ENCODE measurements around the gene TP73.

The TP73 gene

DNA sequence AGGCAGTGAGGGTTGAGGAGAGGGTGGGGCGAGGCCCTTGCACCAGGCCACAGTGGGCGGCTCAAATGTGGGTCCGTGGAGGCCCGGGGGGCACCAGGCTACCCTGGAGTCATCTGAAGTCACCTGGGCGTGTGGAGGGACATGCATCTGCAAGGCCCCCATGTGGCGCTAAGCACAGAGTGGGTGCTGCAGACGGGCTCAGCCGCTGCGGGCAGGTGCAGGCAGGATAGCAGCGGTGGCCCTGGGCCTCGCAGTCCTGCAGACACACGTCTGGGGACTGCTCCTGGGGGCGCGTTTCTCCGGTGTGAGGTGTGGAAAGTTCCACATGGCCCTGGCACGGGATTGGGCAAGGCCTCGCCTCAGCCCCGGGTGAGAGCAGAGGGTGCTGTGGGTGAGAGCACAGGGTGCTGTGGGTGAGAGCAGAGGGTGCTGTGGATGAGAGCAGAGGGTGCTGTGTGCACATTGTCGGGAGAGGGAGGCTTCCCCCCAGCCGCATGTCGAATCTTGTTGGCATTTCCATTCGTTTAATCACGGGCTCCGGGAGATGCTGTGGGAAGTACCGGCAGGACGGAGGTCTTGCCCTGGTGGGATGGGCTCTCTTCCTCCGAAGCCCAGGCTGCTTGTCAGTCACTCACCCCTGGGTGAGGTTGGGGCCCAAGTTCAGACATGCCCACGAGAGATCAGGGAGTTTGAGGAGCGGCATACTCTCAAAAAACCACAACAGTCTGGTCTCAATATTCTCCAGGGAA is 46.5 kb downstream of the TP73 start:
- TF ChIP-seq, protein P1, sequence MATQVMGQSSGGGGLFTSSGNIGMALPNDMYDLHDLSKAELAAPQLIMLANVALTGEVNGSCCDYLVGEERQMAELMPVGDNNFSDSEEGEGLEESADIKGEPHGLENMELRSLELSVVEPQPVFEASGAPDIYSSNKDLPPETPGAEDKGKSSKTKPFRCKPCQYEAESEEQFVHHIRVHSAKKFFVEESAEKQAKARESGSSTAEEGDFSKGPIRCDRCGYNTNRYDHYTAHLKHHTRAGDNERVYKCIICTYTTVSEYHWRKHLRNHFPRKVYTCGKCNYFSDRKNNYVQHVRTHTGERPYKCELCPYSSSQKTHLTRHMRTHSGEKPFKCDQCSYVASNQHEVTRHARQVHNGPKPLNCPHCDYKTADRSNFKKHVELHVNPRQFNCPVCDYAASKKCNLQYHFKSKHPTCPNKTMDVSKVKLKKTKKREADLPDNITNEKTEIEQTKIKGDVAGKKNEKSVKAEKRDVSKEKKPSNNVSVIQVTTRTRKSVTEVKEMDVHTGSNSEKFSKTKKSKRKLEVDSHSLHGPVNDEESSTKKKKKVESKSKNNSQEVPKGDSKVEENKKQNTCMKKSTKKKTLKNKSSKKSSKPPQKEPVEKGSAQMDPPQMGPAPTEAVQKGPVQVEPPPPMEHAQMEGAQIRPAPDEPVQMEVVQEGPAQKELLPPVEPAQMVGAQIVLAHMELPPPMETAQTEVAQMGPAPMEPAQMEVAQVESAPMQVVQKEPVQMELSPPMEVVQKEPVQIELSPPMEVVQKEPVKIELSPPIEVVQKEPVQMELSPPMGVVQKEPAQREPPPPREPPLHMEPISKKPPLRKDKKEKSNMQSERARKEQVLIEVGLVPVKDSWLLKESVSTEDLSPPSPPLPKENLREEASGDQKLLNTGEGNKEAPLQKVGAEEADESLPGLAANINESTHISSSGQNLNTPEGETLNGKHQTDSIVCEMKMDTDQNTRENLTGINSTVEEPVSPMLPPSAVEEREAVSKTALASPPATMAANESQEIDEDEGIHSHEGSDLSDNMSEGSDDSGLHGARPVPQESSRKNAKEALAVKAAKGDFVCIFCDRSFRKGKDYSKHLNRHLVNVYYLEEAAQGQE (IDR thresholded peaks at IDR 0.05; ENCODE audit: insufficient read depth in 1 of 2, low read depth in 2 of 2, low read length in 2 of 2): no peak
- no peak for TF ChIP-seq FOXP2 (optimal IDR thresholded peaks at IDR 0.05; ENCODE audit: borderline replicate concordance, extremely low read depth, extremely low read length, insufficient read depth)
- no peak for TF ChIP-seq POLR2AphosphoS5 (IDR thresholded peaks at IDR 0.05; ENCODE audit: low read depth, low read length)
- TF ChIP-seq SIN3A (IDR thresholded peaks at IDR 0.05; ENCODE audit: borderline replicate concordance, insufficient read depth, low read length): no peak
- TF ChIP-seq TAF1 (IDR thresholded peaks at IDR 0.05; ENCODE audit: borderline replicate concordance, insufficient read depth, low read length): no peak

DNA sequence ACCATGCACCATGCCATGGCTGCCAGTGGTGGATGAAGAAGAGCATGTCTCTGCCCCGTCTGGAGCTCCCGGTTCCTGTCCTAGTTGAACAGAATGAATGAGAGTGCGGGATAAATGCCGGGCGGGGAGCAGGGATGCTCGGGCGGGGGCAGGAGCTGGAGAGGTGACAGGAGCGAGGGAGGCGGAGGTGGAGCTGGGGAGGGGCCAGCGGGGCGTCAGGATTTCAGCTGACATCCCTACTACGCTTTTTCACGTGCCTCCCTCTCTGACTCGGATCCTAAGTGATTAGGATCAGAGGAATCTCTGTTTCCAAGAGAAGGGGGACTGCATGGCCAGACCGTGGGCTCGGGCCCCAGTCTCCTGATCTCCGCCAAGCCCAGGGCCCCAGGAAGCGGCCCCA is 47.3 kb downstream of the TP73 start:
- TF ChIP-seq FOXP2 (optimal IDR thresholded peaks at IDR 0.05; ENCODE audit: borderline replicate concordance, extremely low read depth, extremely low read length, insufficient read depth) (no peak), POLR2AphosphoS5 (IDR thresholded peaks at IDR 0.05; ENCODE audit: low read depth, low read length) (no peak), TAF1 (IDR thresholded peaks at IDR 0.05; ENCODE audit: borderline replicate concordance, insufficient read depth, low read length) (no peak)
- TF ChIP-seq, protein P1 (IDR thresholded peaks at IDR 0.05; ENCODE audit: insufficient read depth in 1 of 2, low read depth in 2 of 2, low read length in 2 of 2): no peak

DNA sequence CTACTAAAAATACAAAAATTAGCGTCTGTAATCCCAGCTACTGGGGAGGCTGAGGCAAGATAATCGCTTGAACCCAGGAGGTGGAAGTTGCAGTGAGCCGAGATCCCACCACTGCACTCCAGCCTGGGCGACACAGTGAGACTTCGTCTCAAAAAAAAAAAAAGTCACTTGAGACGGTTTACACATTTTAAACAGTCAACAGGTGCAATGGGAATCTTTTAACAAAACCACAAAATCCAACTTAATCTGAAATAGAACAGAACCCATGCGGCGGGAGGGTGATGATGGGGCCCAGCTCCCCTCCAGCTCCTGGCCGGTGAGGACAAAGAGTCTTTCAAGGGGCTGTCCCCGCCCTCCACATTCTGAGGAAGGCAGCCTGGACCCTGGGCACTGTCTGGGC is 48.3 kb downstream of the TP73 start:
- TF ChIP-seq, protein P1 (IDR thresholded peaks at IDR 0.05; ENCODE audit: insufficient read depth in 1 of 2, low read depth in 2 of 2, low read length in 2 of 2): no peak
- no peak for TF ChIP-seq FOXP2 (optimal IDR thresholded peaks at IDR 0.05; ENCODE audit: borderline replicate concordance, extremely low read depth, extremely low read length, insufficient read depth)
- no peak for TF ChIP-seq SIN3A (IDR thresholded peaks at IDR 0.05; ENCODE audit: borderline replicate concordance, insufficient read depth, low read length)
- no peak for TF ChIP-seq TAF1 (IDR thresholded peaks at IDR 0.05; ENCODE audit: borderline replicate concordance, insufficient read depth, low read length)
- no peak for TF ChIP-seq POLR2AphosphoS5 (IDR thresholded peaks at IDR 0.05; ENCODE audit: low read depth, low read length)

DNA sequence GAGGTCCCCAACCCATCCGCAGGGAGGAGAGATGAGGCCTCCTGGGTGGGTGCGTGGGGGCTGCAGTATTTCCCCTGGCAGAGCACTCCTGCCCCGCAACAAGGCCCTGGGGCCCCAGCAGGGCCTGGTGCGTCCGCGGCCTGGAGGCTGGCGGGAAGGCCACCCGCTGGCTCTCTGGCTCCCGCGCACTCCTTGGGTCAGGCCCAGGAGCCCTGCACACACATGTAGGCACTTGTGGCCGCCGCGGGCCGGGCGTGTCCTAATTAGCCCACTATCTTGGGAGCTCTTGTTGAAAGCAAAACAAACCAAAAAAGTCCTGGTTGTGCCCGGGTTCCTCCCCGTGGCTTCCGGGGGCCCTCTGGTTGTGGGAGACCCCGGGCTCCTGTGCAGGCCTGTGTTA is 50.2 kb downstream of the TP73 start:
- TF ChIP-seq POLR2AphosphoS5 (IDR thresholded peaks at IDR 0.05; ENCODE audit: low read depth, low read length): no peak
- TF ChIP-seq SIN3A (IDR thresholded peaks at IDR 0.05; ENCODE audit: borderline replicate concordance, insufficient read depth, low read length): no peak
- TF ChIP-seq TAF1 (IDR thresholded peaks at IDR 0.05; ENCODE audit: borderline replicate concordance, insufficient read depth, low read length): no peak
- TF ChIP-seq FOXP2 (optimal IDR thresholded peaks at IDR 0.05; ENCODE audit: borderline replicate concordance, extremely low read depth, extremely low read length, insufficient read depth): no peak
- TF ChIP-seq, protein P1 (IDR thresholded peaks at IDR 0.05; ENCODE audit: insufficient read depth in 1 of 2, low read depth in 2 of 2, low read length in 2 of 2): no peak
